Esophagus (tissue), 2 donors: ENCODE results near the gene OSBPL8. TPM values are rescaled to one million over a fixed set of nuclear protein-coding genes. Genes with fewer than 3 reads are reported as not detected.

ENCODE experiments used
- H3K27ac ChIP-seq, 2 donors: one replicate each; pipeline ENCODE4 v1.5.1; 2013; ENCODE audit warnings: low read depth in 2 of 2, mild to moderate bottlenecking in 2 of 2, inconsistent platforms in 1 of 2, low read length in 1 of 2, moderate library complexity in 1 of 2
- H3K27me3 ChIP-seq, 2 donors: one replicate each; pipeline ENCODE4 v1.6.1; 2013; ENCODE audit warnings: low read length in 2 of 2, control low read depth in 1 of 2, mild to moderate bottlenecking in 1 of 2; ENCODE audit not compliant: insufficient read depth in 2 of 2, control insufficient read depth in 1 of 2
- H3K36me3 ChIP-seq, 2 donors: one replicate each; pipeline ENCODE4 v1.6.1; 2013; ENCODE audit warnings: low read length in 1 of 2; ENCODE audit not compliant: control insufficient read depth in 2 of 2, insufficient read depth in 2 of 2
- H3K4me1 ChIP-seq, 2 donors: one replicate each; pipeline ENCODE4 v1.6.1; 2013; ENCODE audit warnings: low read length in 1 of 2; ENCODE audit not compliant: control insufficient read depth in 2 of 2, insufficient read depth in 2 of 2
- H3K4me3 ChIP-seq, 2 donors: one replicate each; pipeline ENCODE4 v1.5.1; 2013; ENCODE audit warnings: low read length in 2 of 2, mild to moderate bottlenecking in 2 of 2, low read depth in 1 of 2, moderate library complexity in 1 of 2
- H3K9me3 ChIP-seq, 2 donors: one replicate each; pipeline ENCODE4 v1.6.1; 2013; ENCODE audit warnings: mild to moderate bottlenecking in 2 of 2, low read depth in 1 of 2, low read length in 1 of 2, moderate library complexity in 1 of 2; ENCODE audit not compliant: control insufficient read depth in 2 of 2, insufficient read depth in 1 of 2
- WGBS, 2 donors: extraction: QIAGEN DNeasy Blood & Tissue Kit; methylation state at CpG; one replicate each; pipeline ENCODE4 v1.1.7; 2013; 5-methylcytosine and 5-hydroxymethylcytosine counted together
- polyA plus RNA-seq, 2 donors: library from polyadenylated mRNA; stranded (reverse); fragments of 200-250 nt; gene quantifications; one replicate each; pipeline ENCODE4 v1.2.3, GENCODE V29; 2013
- donor health status: healthy with polysubstance abuse.
- donor health status: Bipolar disorder and iron deficiency.

Gene OSBPL8
- polyA plus RNA-seq: 10 to 100 TPM in 1 of 2 donors, 1 to 10 TPM in 1; 9.3 to 11.1 TPM

GRCh38 chr12:76559400-76560085 lies at the start of gene OSBPL8:
Gene OSBPL8, minus strand, starts transcription at chr12:76559771. Its CDS starts 72,220 bp downstream, at chr12:76487551.
- H3K36me3 ChIP-seq: no peaks in the 10 kb centered on the region
- no peaks in the 10 kb centered on the region for H3K4me1 ChIP-seq
- no peaks in the 10 kb centered on the region for H3K27me3 ChIP-seq
- H3K4me3 ChIP-seq: peak within 1 kb of the TSS; percentile 97
- H3K9me3 ChIP-seq: no peaks in the 10 kb centered on the region
- H3K27ac ChIP-seq: peak within 1 kb of the TSS; percentile 86 to 93
- 0% methylated on average over 75 to 76 of the region's 76 CpGs for WGBS, 2 donors

DNA sequence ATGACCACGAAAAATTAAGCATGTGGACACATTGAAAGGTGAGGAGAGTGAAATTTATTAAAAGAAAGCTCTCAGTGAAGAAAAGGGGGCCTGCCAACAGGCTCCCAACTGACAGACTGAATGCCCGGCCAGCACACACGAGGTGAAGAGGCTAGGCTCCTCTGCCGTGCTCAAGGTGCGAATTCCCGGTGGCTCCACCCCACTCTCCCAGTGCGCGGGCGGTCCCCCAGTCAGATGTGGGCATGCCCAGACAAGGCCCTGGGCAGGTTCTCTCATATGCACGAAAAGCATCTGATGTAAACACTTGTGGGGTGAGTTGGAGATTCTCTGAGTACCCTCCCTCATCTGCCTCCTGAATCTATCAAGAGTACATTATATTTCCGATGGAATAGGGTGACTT lies 48.5 kb upstream of the OSBPL8 start:
- 90 to 93% methylated on average over 11 of the region's 11 CpGs for WGBS, 2 donors
- Histone ChIP-seq H3K4me1 (no peaks in the 10 kb centered on the region), H3K9me3 (no peaks in the 10 kb centered on the region), H3K36me3 (no peaks in the 10 kb centered on the region), H3K27me3 (no peaks in the 10 kb centered on the region), H3K27ac (no peak overlapping the region), H3K4me3 (no peak overlapping the region)

GRCh38 chr12:76595056-76595455 lies 35.5 kb upstream of the OSBPL8 start:
- Histone ChIP-seq H3K36me3 (no peaks in the 10 kb centered on the region), H3K27ac (no peak overlapping the region), H3K9me3 (no peaks in the 10 kb centered on the region), H3K4me3 (no peak overlapping the region), H3K4me1 (no peaks in the 10 kb centered on the region), H3K27me3 (no peaks in the 10 kb centered on the region)
- 91 to 92% methylated on average over 2 of the region's 2 CpGs for WGBS, 2 donors

DNA sequence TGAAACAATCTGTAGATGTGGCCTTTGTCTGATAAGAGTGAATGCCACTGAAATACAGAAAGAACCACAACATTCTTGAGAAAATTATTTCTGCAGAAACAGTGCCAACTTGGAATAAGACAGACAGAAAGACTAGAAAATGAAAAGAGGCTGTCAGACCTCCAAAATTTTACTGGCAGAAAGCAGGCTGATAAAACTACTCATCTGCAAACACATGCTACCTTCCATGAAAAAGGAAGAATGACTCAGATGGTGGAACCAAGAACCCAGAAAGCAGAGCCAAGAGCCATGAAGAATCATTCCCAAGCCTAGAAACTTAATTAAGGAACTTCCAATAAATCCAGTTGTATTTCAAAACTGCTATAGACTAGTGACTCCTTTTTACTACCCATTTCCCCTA lies 31.9 kb upstream of the OSBPL8 start:
- no peak overlapping the region for H3K27ac ChIP-seq
- no peaks in the 10 kb centered on the region for H3K4me1 ChIP-seq
- no peaks in the 10 kb centered on the region for H3K27me3 ChIP-seq
- H3K9me3 ChIP-seq: no peaks in the 10 kb centered on the region
- H3K36me3 ChIP-seq: no peaks in the 10 kb centered on the region
- H3K4me3 ChIP-seq: no peak overlapping the region

- no peaks in the 10 kb centered on the region for H3K27me3 ChIP-seq
- no peaks in the 10 kb centered on the region for H3K9me3 ChIP-seq
- 86 to 93% methylated on average over 3 of the region's 3 CpGs for WGBS, 2 donors
- H3K36me3 ChIP-seq: no peaks in the 10 kb centered on the region
- no peaks in the 10 kb centered on the region for H3K4me1 ChIP-seq
- no peak overlapping the region for H3K27ac ChIP-seq
- no peak overlapping the region for H3K4me3 ChIP-seq
These were observed 30.6 kb upstream of the OSBPL8 start for GRCh38 chr12:76590131-76590530.

GRCh38 chr12:76588881-76589565 lies 29.5 kb upstream of the OSBPL8 start:
- H3K4me3 ChIP-seq: no peak overlapping the region
- H3K9me3 ChIP-seq: no peaks in the 10 kb centered on the region
- H3K4me1 ChIP-seq: no peaks in the 10 kb centered on the region
- H3K36me3 ChIP-seq: no peaks in the 10 kb centered on the region
- H3K27ac ChIP-seq: no peak overlapping the region
- H3K27me3 ChIP-seq: no peaks in the 10 kb centered on the region

DNA sequence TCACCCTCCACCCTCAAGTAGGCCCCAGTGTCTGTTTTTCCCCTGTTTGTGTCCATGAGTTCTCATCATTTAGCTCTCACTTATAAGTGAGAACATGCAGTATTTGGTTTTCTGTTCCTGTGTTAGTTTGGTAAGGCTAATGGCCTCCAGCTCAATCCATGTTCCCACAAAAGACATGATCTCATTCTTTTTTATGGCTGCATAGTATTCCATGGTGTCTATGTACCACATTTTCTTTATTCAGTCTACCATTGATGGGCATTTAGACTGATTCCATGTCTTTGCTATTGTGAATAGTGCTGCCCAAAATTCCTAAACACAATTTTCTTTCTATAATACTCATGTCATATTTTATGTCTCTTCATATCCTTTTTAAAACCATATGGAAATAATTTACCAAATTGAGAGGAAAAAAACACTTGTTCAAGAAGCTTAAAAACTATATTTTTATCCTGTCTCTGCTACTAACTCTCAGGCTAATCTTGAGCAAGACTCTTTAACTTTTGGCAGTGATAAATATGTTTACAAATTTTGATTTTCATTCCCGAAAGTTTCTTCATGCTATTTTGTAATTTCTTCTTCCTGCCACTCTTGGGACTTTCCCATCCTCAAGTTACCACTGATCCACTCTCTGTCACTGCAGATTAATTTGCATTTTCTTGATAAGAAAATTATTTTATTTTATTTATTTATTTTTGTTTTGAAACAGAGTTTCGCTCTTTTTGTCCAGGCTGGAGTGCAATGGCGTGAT lies 28.0 kb upstream of the OSBPL8 start:
- no peak overlapping the region for H3K27ac ChIP-seq
- H3K27me3 ChIP-seq: no peaks in the 10 kb centered on the region
- no peaks in the 10 kb centered on the region for H3K4me1 ChIP-seq
- no peak overlapping the region for H3K4me3 ChIP-seq
- 74 to 80% methylated on average over 3 of the region's 3 CpGs for WGBS, 2 donors
- H3K9me3 ChIP-seq: no peaks in the 10 kb centered on the region
- H3K36me3 ChIP-seq: no peaks in the 10 kb centered on the region

- no peaks in the 10 kb centered on the region for H3K4me1 ChIP-seq
- H3K27me3 ChIP-seq: no peaks in the 10 kb centered on the region
- H3K4me3 ChIP-seq: no peak overlapping the region
- WGBS, 2 donors: 67 to 72% methylated on average over 3 of the region's 3 CpGs
- no peak overlapping the region for H3K27ac ChIP-seq
- H3K9me3 ChIP-seq: no peaks in the 10 kb centered on the region
- H3K36me3 ChIP-seq: no peaks in the 10 kb centered on the region
These were observed 27.3 kb upstream of the OSBPL8 start for GRCh38 chr12:76586764-76587395.

DNA sequence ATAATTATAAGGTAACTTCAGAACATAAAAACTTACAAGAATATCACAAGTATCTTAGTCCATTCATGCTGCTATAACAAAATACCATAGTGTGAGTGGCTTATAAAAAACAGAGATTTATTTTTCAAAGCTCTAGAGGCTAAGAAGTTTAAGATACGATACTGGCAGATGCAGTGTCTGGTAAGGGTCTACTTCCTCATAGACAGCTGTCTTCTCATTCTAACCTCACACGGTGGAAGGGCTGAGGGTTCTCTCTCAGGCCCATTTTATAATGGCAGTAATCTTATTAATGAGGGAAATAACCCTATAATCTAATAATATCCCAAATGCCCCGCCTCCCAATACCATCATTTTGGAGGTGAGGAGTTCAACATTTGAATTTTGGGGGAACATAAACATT lies 23.7 kb upstream of the OSBPL8 start:
- H3K4me3 ChIP-seq: no peak overlapping the region
- WGBS, 2 donors: 82 to 87% methylated on average over 3 of the region's 3 CpGs
- no peaks in the 10 kb centered on the region for H3K36me3 ChIP-seq
- H3K27ac ChIP-seq: no peak overlapping the region
- H3K27me3 ChIP-seq: no peaks in the 10 kb centered on the region
- no peaks in the 10 kb centered on the region for H3K4me1 ChIP-seq
- H3K9me3 ChIP-seq: no peaks in the 10 kb centered on the region
